ENCODE measurements around the gene NUP43. TPM values are rescaled to one million over a fixed set of nuclear protein-coding genes. Genes with fewer than 3 reads are reported as not detected.

Gene NUP43
- total and polyA plus RNA-seq, 2 of the 13 experiments (the other 11 are each of a cell fraction or from before 2014, with no cell fraction given), result 38.9 to 85.1 TPM

- 0 out of 2 replicates have a peak, but pooled peaks have one; percentile 45 for TF ChIP-seq ARID5B (CRISPR knock-in tag; IDR thresholded peaks at IDR 0.05)
- TF ChIP-seq MIER3 (CRISPR knock-in tag; IDR thresholded peaks at IDR 0.05; ENCODE audit: borderline replicate concordance), result peak; percentile 80; the same call in 1 of the 2 replicates
- TF ChIP-seq, protein P1, sequence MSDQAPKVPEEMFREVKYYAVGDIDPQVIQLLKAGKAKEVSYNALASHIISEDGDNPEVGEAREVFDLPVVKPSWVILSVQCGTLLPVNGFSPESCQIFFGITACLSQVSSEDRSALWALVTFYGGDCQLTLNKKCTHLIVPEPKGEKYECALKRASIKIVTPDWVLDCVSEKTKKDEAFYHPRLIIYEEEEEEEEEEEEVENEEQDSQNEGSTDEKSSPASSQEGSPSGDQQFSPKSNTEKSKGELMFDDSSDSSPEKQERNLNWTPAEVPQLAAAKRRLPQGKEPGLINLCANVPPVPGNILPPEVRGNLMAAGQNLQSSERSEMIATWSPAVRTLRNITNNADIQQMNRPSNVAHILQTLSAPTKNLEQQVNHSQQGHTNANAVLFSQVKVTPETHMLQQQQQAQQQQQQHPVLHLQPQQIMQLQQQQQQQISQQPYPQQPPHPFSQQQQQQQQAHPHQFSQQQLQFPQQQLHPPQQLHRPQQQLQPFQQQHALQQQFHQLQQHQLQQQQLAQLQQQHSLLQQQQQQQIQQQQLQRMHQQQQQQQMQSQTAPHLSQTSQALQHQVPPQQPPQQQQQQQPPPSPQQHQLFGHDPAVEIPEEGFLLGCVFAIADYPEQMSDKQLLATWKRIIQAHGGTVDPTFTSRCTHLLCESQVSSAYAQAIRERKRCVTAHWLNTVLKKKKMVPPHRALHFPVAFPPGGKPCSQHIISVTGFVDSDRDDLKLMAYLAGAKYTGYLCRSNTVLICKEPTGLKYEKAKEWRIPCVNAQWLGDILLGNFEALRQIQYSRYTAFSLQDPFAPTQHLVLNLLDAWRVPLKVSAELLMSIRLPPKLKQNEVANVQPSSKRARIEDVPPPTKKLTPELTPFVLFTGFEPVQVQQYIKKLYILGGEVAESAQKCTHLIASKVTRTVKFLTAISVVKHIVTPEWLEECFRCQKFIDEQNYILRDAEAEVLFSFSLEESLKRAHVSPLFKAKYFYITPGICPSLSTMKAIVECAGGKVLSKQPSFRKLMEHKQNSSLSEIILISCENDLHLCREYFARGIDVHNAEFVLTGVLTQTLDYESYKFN (CRISPR knock-in tag; conservative IDR thresholded peaks at IDR 0.05), result no peak
- no peak for TF ChIP-seq ZNF367 (CRISPR knock-in tag; IDR thresholded peaks at IDR 0.05; ENCODE audit: borderline replicate concordance)
Measured at GRCh38 chr6:149723771-149724417, 22.4 kb downstream of the NUP43 start (continued).

All from HepG2 (cell line).